KG1 (cell line): ENCODE results near the gene EIF3I.

Experiments used
- DNase-seq: peaks from one replicate; lab custom pipeline; 2025; lab: John Stamatoyannopoulos, UW

Gene EIF3I

DNA sequence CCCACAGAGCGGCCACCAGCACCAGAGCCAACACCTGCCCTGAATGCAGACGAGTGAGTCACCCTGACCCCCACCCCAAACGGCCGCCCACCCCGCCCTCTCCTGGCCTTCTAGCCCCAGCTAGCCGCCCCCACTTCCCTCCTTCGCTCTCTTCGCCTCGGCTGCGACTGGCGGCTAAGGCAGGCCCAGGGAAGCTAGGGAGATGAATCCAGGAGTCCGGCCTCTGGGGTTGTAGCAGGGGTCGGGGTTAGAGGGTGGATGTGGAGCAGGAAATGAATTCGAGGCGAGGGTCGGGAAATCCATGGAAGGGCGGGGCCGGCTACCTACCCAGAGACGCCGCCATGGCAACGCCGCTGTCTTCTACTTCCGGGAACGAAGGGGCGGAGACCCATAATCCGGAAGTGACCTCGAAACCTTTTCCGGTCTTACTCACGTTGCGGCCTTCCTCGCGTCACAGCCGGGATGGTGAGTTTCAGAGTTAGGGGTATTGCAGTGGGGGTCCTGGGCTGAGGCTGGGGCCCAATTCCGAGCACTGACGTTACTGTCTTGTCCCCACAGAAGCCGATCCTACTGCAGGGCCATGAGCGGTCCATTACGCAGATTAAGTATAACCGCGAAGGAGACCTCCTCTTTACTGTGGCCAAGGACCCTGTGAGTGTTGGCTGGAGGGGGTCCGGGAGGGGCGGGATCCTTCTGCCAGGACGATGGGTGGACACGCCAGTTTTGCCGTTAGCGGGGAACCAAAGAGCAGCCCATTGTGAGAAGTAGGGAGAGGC lies at the start of gene EIF3I, which contains the start of gene TMEM234:
Gene EIF3I (plus strand): TSS at position 428 of the 776 bp plus-strand sequence. CDS start 35 bp downstream, at position 463.
Gene TMEM234 (minus strand): TSS at position 374 of the 776 bp plus-strand sequence. CDS start 31 bp downstream, at position 343.
- DNase-seq: peak; percentile 65

DNA sequence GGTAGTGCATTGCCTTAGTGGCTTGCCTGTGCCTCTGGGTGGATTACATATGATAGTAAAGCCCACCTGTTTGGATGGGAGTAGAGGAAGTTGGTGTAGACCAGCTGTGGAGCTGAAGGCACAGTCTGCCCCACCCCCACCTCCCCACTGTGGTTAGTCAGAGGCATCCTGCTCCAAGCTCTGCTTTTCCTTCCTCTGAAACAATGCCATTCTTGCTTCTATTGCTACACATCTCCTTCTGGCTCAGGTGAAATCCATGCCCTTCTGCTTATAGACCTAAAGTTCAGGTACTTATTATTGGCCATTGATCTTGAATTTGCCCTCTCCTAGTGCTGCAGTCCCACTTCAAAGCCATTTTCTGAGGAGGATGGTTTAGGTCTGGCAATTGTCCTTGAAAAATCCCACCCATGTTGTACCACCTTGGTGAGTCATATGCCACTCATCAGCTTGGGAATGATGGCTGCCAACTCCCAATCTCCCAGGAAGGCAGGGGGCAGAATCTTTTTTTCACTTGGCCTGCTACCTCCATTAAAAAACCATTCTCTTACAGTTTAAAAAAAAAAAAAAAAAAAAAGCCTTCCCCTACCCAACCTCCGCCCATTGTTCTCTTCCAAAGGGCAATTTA lies 49.5 kb upstream of the EIF3I start:
- no peak for DNase-seq

DNA sequence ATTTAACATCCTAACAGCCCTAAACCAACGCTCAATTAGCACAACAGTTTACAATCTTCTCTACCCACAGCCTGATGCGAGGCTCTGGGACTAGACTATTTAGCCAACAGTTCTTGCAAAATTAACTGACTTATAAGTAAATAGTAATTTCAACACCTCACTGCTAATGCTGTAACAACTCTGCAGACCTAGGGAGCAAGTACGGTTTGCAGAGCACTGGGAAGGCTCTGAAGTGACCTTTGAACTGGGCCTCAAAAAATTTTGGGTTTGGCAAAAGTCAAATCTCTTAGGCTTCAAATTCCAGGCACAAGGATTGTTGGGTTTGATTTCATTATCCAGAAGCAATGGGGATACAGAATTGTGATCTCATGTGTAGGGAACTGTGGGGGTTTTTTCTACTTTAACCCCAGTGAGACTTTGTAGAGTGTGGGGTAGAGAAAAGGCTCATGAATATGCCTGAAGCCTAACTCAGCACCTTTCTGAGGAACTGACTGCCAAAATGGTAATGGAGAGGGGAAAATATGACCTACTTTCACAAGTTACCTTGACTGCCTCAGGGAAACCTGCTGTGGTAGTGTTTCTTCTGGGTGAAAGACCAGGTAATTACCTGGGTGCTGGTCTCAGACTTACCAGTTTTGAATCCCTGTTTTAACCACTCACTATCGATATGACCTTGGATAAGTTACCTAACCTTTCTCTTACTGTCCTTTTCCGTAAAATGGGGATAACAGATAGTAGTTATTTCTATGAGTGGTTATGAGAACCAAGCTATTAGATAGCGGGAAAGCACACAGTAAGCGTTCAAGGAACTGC lies 43.6 kb upstream of the EIF3I start:
- DNase-seq: no peak

DNA sequence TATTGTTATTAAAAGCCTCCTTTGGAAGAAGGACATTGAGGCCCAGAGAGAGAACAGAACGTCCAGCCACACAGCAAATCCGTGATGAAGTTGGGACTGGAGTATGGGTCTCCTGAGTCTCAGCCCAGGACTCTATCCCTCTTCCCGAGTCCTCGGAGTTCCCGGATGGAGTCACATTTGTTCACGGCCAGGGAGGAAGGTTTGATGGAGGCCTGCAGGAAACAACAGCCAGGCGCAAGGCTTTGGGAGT lies 43.1 kb upstream of the EIF3I start:
- no peak for DNase-seq

DNA sequence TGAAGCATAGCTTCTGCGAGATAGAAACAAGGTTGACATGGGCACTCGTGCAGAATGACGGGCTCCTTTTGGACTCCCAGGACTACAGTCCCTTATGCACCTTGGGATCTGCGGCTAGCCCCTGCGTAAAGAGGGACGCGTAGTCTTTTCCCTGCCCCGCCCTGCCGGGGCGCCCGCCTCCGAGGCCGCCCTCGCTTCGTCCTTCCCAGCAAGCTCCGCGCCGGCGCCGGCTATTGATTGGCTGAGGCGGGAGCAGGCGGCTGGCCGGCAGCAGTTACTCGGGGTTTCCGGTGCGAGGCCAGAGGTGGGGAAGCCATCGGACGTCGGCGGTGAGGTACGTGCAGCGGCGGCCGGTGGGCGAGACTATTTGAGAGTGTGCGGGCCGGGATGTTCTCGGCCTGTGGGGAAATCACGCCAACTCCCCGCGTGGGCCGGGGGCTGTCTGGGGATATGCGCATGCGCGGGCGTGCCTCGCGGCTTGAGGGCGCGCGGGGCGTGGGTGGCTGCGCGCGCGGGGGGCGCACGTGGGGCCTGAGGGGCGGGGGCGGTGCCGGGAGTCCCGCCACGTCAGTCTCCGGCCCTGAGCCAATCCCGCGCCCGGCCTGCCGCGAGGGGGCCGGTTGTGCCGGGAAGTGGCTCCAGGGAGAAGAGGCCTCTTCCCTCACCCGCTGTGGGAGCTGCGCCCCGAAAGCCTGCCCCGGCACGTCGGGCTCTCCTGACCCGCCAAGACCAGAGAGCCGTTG lies 42.6 kb upstream of the EIF3I start, which contains the start of gene TXLNA:
Gene TXLNA (plus strand): TSS at position 233 of the 743 bp plus-strand sequence. CDS start 671 bp downstream, outside the sequence.
- DNase-seq: peak; percentile 74

DNA sequence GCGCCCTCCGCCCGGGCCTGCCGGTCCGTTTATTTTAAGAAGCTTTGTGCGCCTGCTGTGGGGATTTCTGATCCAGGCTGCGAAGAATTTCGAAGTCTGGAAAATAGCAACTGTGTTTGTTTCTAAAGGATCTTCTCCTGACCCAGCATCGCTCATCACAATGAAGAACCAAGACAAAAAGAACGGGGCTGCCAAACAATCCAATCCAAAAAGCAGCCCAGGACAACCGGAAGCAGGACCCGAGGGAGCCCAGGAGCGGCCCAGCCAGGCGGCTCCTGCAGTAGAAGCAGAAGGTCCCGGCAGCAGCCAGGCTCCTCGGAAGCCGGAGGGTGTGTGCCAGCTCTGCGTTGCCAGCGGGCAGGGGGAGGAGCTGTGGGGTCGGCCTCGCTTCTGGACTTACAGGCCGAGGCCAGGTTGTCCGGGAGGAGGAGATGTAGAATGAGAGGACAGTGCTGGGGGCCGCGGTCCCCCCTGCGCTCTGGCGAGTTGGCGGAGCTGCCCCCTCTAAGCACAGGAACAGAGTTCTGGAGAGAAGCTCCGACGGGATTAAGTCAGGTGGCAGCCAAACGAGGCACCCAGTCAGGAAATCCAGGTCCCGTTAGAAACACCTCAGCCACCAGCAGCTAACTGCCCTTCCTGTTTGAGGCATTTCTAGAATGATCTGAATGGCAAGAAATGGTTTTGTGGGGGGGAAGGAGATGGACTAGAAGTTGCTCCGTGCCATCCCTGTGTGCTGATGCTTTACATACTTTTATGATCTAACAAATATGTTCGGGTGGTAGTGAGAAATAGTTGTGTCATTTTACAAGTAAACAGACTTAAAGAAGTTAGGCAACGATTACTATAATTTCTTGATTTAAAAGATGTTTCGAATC lies 41.8 kb upstream of the EIF3I start:
- DNase-seq: no peak

DNA sequence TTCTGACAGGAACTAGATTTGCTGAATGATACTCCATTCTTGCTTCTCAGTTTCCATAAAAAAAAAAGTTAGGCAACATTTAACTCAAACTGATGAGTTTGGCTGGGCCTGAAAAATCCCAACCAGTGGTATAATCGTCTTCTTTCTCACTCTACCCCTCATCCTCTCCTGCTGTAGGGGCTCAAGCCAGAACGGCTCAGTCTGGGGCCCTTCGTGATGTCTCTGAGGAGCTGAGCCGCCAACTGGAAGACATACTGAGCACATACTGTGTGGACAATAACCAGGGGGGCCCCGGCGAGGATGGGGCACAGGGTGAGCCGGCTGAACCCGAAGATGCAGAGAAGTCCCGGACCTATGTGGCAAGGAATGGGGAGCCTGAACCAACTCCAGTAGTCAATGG lies 41.1 kb upstream of the EIF3I start:
- DNase-seq: no peak

DNA sequence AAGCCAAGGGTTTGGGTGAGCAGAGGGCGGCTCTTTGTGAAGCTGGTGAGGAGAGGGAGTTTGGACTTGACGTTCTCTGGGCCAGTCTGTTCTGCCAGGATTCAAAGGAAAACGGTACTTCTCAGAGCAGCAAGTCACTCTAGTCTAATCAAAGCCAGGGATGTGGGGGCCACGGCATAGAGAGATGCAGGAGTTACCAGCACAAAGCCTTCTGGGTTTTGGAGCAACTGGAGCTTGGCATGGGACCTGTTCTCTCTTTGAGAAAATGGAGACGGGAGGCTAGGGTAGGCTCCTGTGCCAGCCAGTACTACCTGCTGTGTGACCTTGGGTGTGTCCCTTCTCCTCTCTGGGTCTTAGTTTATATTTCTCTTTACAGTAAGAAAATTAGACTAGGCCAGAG lies 40.6 kb upstream of the EIF3I start:
- DNase-seq: no peak

DNA sequence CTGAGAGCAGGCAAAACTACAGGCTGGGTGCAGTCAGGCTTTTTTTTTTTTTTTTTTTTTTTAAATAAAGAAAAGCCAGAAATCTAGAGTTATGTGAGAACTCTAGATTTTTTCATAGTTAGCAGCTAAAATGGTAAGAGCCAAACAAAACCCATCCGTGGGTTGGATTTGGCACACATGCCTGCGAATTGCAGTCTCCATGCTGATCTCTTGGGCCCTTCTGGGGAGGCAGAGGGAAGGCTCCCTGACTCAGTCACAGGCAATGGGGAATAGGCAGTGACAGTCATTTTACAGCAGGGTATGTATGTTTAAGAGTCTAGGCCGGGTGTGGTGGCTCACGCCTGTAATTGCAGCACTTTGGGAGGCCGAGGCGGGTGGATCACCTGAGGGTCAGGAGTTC lies 40.1 kb upstream of the EIF3I start:
- DNase-seq: no peak

DNA sequence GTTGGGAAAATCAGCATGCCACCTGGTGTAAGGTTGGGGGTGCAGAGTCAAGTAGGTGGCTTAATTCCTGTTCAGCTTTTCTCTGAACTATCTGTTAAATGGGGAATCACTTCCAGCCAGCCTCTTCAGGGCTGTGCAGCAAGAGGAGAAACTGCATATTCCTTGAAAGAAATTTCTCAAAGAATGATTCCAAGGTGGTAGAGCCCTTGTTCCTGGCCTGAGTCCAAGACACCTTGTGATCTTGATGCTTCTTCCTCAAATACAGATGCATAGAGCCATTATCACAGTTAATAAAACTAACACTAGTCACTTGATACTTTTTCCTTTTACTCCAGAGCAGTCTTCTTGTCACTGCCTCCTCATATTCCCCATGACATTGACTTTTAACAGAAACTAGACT lies 37.6 kb upstream of the EIF3I start:
- no peak for DNase-seq

DNA sequence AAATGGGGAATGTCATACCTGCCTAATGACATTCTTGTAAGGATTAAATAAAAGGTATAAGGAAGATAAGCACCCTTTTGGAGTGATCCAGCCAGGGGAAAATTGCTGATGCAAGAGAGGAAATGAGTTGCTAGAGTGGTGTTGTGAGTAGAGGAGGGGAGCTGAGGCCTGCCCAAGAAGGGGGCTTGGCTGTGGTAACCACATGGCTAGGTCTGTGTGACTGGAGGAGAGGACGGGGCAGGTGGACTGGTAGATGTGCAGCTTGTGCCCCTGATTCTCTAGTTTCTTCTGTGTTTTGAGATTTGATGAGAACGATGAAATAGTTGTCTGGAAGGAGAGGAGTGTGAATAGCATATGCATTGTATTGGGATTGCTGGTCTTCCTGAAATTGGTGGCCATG lies 36.1 kb upstream of the EIF3I start:
- no peak for DNase-seq

DNA sequence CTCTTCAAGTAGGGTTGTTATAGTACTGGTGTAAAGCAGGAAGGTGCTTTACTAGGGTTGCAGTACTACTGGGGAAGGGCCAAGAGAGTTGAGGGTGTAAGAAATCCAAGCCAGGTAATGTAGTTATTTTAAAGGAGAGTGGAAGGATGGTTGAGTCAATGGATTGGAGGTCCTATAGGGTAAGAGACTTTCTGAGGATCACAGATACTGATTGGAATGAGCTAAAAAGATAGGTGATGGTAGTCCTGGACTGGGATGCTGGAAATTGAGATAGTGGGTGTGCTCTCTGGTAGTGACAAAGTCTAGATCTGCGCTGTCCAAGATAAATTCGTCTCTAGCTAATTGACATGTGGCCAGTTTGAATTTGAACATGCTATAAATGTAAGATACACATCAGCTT lies 35.7 kb upstream of the EIF3I start:
- no peak for DNase-seq

DNA sequence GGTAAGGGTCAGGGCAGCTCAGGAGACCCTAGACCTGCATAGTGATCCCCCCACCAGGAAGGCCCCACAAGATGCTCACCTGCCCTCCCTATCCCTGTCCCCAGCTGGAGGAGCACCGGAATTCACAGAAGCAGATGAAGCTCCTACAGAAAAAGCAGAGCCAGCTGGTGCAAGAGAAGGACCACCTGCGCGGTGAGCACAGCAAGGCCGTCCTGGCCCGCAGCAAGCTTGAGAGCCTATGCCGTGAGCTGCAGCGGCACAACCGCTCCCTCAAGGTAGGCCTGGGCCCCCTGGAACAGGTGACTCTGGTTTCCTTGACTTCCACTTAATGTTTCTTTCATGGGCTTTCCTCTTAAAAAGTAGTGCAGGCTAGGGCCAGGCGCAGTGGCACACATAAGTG lies 34.4 kb upstream of the EIF3I start:
- no peak for DNase-seq

DNA sequence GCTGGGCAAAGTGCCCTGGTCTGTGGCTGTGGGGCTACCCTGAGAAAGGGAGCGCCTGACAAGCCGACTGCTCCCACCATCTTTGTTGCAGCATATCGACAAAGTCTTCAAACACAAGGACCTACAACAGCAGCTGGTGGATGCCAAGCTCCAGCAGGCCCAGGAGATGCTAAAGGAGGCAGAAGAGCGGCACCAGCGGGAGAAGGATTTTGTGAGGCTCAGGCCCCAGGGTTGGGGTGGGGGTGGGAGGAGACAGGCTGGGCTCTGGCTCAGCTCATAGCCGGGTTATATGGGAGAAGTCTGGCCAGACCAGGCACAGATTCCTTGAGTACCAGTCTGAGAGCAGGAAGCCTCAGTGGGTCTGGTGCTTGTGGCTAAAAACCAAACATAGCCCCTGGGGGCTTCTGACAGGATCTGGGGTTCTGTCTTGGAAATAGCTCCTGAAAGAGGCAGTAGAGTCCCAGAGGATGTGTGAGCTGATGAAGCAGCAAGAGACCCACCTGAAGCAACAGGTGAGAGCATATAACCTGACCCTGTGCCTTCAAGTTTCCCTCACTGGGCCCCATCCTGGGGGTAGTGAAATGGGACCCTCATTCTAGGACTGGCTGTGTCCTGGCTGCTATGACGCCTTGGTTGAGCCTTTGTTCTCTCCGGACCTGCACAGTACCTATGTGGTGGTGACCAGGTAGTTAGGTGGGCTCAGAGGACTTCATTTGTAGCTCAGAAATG lies 29.8 kb upstream of the EIF3I start:
- DNase-seq: no peak

DNA sequence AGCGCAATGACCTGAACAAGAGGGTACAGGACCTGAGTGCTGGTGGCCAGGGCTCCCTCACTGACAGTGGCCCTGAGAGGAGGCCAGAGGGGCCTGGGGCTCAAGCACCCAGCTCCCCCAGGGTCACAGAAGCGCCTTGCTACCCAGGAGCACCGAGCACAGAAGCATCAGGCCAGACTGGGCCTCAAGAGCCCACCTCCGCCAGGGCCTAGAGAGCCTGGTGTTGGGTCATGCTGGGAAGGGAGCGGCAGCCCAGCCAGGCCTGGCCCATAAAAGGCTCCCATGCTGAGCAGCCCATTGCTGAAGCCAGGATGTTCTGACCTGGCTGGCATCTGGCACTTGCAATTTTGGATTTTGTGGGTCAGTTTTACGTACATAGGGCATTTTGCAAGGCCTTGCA lies 27.2 kb upstream of the EIF3I start:
- DNase-seq: no peak

DNA sequence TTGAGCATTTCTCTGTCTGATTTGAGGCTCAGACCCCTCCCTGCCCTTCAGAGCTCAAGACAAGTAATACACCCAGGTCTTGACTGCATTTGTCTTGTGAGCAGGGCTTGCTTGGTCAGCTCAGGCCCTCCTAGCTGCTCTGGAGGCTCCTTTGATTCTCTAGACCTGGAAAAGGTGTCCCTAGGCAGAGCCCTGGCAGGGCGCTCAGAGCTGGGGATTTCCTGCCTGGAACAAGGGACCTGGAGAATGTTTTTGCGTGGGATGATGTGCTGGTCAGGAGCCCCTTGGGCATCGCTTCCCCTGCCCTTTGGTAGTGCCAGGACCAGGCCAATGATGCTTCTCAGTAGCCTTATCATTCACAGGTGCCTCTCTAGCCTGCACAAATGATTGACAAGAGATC lies 26.7 kb upstream of the EIF3I start:
- no peak for DNase-seq

DNA sequence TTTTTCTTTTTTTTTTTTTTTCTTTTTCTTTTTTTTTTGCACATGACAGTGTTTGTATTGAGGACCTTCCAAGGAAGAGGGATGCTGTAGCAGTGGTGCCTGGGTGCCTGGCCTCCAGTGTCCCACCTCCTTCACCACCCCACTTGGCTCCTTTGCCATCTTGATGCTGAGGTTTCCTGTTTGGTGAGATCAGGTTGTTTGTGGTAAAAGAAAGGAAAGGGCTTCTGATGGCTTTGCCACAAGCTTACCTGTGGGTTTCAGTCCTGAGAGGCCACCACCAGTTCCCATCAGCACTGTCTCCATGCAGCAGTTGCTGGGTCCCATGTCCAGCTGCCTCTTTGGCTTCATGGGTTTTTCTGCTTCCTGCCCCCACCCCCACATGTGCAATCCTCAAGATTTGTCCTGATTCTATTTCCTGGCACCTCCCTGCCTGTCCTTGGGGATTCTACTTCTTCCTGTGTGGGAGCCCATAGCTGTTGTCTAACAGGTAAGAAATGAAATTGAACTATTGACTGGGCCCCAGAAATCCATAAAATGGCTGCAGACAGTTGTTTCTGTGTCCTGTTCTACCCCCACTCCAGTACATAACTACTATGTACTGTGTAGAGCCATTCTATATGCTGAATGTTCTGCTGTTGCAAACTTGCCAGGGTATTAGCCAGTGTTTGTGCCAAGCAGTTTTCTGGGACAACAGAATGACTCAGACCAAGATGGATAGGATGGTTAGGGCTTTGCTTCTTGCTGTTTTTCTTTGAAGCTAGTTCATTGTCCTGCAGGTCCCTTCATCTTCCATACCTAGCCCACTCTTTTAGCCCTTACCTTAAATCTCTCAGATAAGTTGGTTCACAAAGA lies 26.0 kb upstream of the EIF3I start:
- no peak for DNase-seq

DNA sequence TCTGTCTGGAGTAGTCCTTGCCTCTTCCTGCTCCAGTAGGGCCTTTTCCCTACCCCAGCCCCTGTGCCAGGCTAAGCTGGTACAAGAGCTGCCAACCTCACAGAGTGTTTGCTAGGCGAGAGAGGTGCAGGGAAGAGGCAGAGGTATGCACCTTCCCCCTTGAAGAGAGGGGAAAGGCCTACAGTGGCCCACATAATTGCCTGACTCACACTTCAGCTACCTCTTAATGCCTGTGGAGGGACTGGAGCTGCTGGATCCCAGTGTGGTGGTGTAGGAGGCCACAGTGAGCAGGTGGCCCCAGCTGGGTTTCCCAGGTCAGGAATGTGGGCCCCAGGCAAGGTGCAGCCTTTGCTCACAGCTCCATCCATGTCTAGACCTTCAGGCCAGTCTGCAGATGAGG lies 25.1 kb upstream of the EIF3I start:
- DNase-seq: no peak

DNA sequence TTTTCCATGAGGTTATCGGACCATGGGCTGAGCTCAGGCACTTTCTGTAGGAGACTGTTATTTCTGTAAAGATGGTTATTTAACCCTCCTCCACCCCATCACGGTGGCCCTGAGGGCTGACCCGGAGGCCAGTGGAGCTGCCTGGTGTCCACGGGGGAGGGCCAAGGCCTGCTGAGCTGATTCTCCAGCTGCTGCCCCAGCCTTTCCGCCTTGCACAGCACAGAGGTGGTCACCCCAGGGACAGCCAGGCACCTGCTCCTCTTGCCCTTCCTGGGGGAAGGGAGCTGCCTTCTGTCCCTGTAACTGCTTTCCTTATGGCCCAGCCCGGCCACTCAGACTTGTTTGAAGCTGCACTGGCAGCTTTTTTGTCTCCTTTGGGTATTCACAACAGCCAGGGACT lies 24.4 kb upstream of the EIF3I start:
- no peak for DNase-seq
